C4-2B (cell line): ENCODE measurements around the gene PARP16.

Experiments used
- H3K27ac ChIP-seq: fragments of 450-650 bp; 2 replicates; pipeline ENCODE4 v1.5.1; 2017
- CTCF ChIP-seq: fragments of 450-650 bp; conservative IDR thresholded peaks from 2 replicates; pipeline ENCODE4 v1.5.1; 2017; ENCODE audit warnings: mild to moderate bottlenecking
- ZFX ChIP-seq: fragments of 450-650 bp; IDR thresholded peaks from 2 replicates; pipeline ENCODE4 v1.6.1; 2017

Gene PARP16

GRCh38 chr15:65286069-65286703, 497 bp downstream of the PARP16 start:
- H3K27ac ChIP-seq, result peak overlapping the region; percentile 91
- TF ChIP-seq ZFX (peak; percentile 95), CTCF (no peak)

GRCh38 chr15:65285291-65286068, 1.2 kb downstream of the PARP16 start:
- TF ChIP-seq CTCF (no peak), ZFX (no peak)
- peak overlapping the region; percentile 91 for H3K27ac ChIP-seq

GRCh38 chr15:65278480-65278879, 8.2 kb downstream of the PARP16 start:
- H3K27ac ChIP-seq, result no peak overlapping the region
- TF ChIP-seq ZFX (no peak), CTCF (no peak)

- no peak overlapping the region for H3K27ac ChIP-seq
- TF ChIP-seq CTCF, result no peak
- no peak for TF ChIP-seq ZFX
Measured at GRCh38 chr15:65277015-65277414, 9.7 kb downstream of the PARP16 start.

GRCh38 chr15:65275728-65276126, 11.0 kb downstream of the PARP16 start:
- no peak for TF ChIP-seq CTCF
- TF ChIP-seq ZFX, result no peak
- H3K27ac ChIP-seq, result no peak overlapping the region

GRCh38 chr15:65275104-65275727, 11.5 kb downstream of the PARP16 start:
- no peak for TF ChIP-seq CTCF
- no peak overlapping the region for H3K27ac ChIP-seq
